Colonic mucosa (tissue), 4 donors: ENCODE measurements around the gene ANKRD11. TPM values are rescaled to one million over a fixed set of nuclear protein-coding genes. Genes with fewer than 3 reads are reported as not detected.

Experiments
- DNase-seq: peaks from one replicate; pipeline ENCODE4 v3.0.0-alpha.2; 2020
- H3K27ac ChIP-seq: fragments of 200-600 bp; one replicate; pipeline ENCODE4 v1.8.0; 2021
- H3K27me3 ChIP-seq: fragments of 200-600 bp; one replicate; pipeline ENCODE4 v1.8.0; 2021
- H3K36me3 ChIP-seq: fragments of 200-600 bp; one replicate; pipeline ENCODE4 v1.8.0; 2021
- H3K4me1 ChIP-seq: fragments of 200-600 bp; one replicate; pipeline ENCODE4 v1.8.0; 2021; ENCODE audit warnings: mild to moderate bottlenecking
- H3K4me3 ChIP-seq: fragments of 200-600 bp; one replicate; pipeline ENCODE4 v1.8.0; 2021
- H3K9ac ChIP-seq, 2 donors: one replicate each; pipeline ENCODE4 v1.7.0; 2013; ENCODE audit warnings: control low read depth in 2 of 2, low read depth in 2 of 2, low read length in 2 of 2
- H3K9me3 ChIP-seq: fragments of 200-600 bp; one replicate; pipeline ENCODE4 v1.8.0; 2021
- CTCF ChIP-seq: fragments of 200-600 bp; IDR thresholded peaks from one replicate; pipeline ENCODE4 v1.8.0; 2022; ENCODE audit warnings: antibody characterized with exemption, mild to moderate bottlenecking
- intact Hi-C: fragments of 100-400 bp; cut with DNase I; formaldehyde crosslinking; loops from one replicate; pipeline ENCODE4 v1.14.1; 2022
- total RNA-seq, 2 donors: library from RNA; stranded (reverse); fragmentation: NEBNext Ultra II Directional in 1 of 2; extraction: Animal tissue kit (Norgen Biotek cat#: 25700) in 1 of 2; gene quantifications; one replicate each; pipeline ENCODE4 v1.2.1, GENCODE V29; 2021
- donor health status: healthy.
- donor health status: DM: no; HTN: no; CAD: no.
- donor health status: DM: no; HTN: no; CAD: no.

The ANKRD11 gene
- total RNA-seq, 2 donors from 2014 or later: 69.4 to 129 TPM

GRCh38 chr16:89523680-89524344, 33.5 kb upstream of the ANKRD11 start:
- Histone ChIP-seq H3K27ac (no peak overlapping the region), H3K36me3 (peaks cover 6% of the 10 kb centered on the region), H3K9me3 (no peaks in the 10 kb centered on the region), H3K9ac (no peak overlapping the region), H3K4me1 (no peaks in the 10 kb centered on the region), H3K27me3 (no peaks in the 10 kb centered on the region), H3K4me3 (no peak overlapping the region)
- no peak for TF ChIP-seq CTCF
- DNase-seq: no peak
- intact Hi-C loops: no loop called here

GRCh38 chr16:89522287-89522686, 31.9 kb upstream of the ANKRD11 start:
- DNase-seq: no peak
- no peaks in the 10 kb centered on the region for H3K4me1 ChIP-seq
- H3K9me3 ChIP-seq: no peaks in the 10 kb centered on the region
- H3K36me3 ChIP-seq: peaks cover 6% of the 10 kb centered on the region
- H3K27me3 ChIP-seq: no peaks in the 10 kb centered on the region
- no peak for TF ChIP-seq CTCF
- no peak overlapping the region for H3K4me3 ChIP-seq
- intact Hi-C loops: no loop called here
- H3K9ac ChIP-seq: no peak overlapping the region
- no peak overlapping the region for H3K27ac ChIP-seq

- intact Hi-C loops: no loop called here
- Histone ChIP-seq H3K27ac (no peak overlapping the region), H3K36me3 (peaks cover 3% of the 10 kb centered on the region), H3K9ac (no peak overlapping the region), H3K27me3 (no peaks in the 10 kb centered on the region), H3K4me3 (no peak overlapping the region), H3K9me3 (no peaks in the 10 kb centered on the region), H3K4me1 (no peaks in the 10 kb centered on the region)
- DNase-seq: no peak
- no peak for TF ChIP-seq CTCF
Measured at GRCh38 chr16:89519881-89520280, 29.5 kb upstream of the ANKRD11 start.

GRCh38 chr16:89517128-89517527, 26.8 kb upstream of the ANKRD11 start:
- Histone ChIP-seq H3K4me1 (no peaks in the 10 kb centered on the region), H3K9me3 (no peaks in the 10 kb centered on the region), H3K27me3 (no peaks in the 10 kb centered on the region), H3K36me3 (no peaks in the 10 kb centered on the region), H3K4me3 (no peak overlapping the region), H3K27ac (no peak overlapping the region), H3K9ac (no peak overlapping the region)
- intact Hi-C loops: no loop called here
- DNase-seq: no peak
- no peak for TF ChIP-seq CTCF

GRCh38 chr16:89512453-89512852, 22.1 kb upstream of the ANKRD11 start:
- Histone ChIP-seq H3K9ac (no peak overlapping the region), H3K9me3 (no peaks in the 10 kb centered on the region), H3K4me3 (no peak overlapping the region), H3K27ac (no peak overlapping the region), H3K36me3 (no peaks in the 10 kb centered on the region), H3K4me1 (peaks cover 11% of the 10 kb centered on the region), H3K27me3 (no peaks in the 10 kb centered on the region)
- DNase-seq: no peak
- no peak for TF ChIP-seq CTCF
- intact Hi-C loops: loop anchor here (5.0 kb wide), 1 partner anchor 180 kb away; no protein-coding TSS in a partner anchor
